Measurements from ENCODE around the gene CDK6.

Gene CDK6

GRCh38 chr7:92594746-92595145 lies 241.6 kb downstream of the CDK6 start:
- H3K36me3 ChIP-seq (replicated peaks in 1 of 2; ENCODE audit: control insufficient read depth in 2 of 2, insufficient read depth in 2 of 2, low read length in 2 of 2) = no peaks in the 10 kb centered on the region
- H3K14ac ChIP-seq (ENCODE audit: low read length) = no peak overlapping the region
- no peak overlapping the region for H2AFZ ChIP-seq (ENCODE audit: low read length)
- no peak overlapping the region for H3K4me2 ChIP-seq (ENCODE audit: insufficient read depth, low read length, poor library complexity, severe bottlenecking)
- H3K4me3 ChIP-seq (ENCODE audit: low read length in 2 of 2) = no peak overlapping the region
- no peak overlapping the region for H2BK120ac ChIP-seq (ENCODE audit: low read depth, low read length)
- H3K9ac ChIP-seq (ENCODE audit: low read depth, low read length, poor library complexity) = no peak overlapping the region
- H2AK5ac ChIP-seq (ENCODE audit: low read depth, low read length) = no peak overlapping the region
- no CpG with 5 or more reads among the region's 3 CpGs for WGBS, 2 donors (ENCODE audit: extremely low coverage in 2 of 2, insufficient read length in 2 of 2, insufficient replicate concordance in 1 of 2)
- H3K79me1 ChIP-seq (ENCODE audit: low read depth, low read length) = peaks cover under 1% of the 10 kb centered on the region
- H3K18ac ChIP-seq (ENCODE audit: low read length) = no peak overlapping the region
- H3K4ac ChIP-seq (ENCODE audit: low read length) = no peak overlapping the region
- H4K91ac ChIP-seq (ENCODE audit: low read depth, low read length, poor library complexity) = no peak overlapping the region
- no peak overlapping the region for H4K8ac ChIP-seq (ENCODE audit: low read depth, low read length)
- no peak for DNase-seq (ENCODE audit: low spot score)
- no peaks in the 10 kb centered on the region for H3K4me1 ChIP-seq (ENCODE audit: control insufficient read depth in 2 of 2, insufficient read depth in 1 of 2, low read depth in 1 of 2, low read length in 2 of 2)
- H3K27ac ChIP-seq (replicated peaks; ENCODE audit: low read length) = no peak overlapping the region
- H2BK12ac ChIP-seq (ENCODE audit: low read length) = no peak overlapping the region
- no peak overlapping the region for H2BK15ac ChIP-seq (ENCODE audit: low read length)
- no peak overlapping the region for H3K23ac ChIP-seq (ENCODE audit: low read depth, low read length, poor library complexity)
- H2BK5ac ChIP-seq (ENCODE audit: low read length) = no peak overlapping the region
- H3K27me3 ChIP-seq (ENCODE audit: control insufficient read depth in 3 of 3, insufficient read depth in 3 of 3, low read depth in 1 of 3, low read length in 3 of 3) = peaks cover 0 to 19% (median 3%) of the 10 kb centered on the region in 3 experiments
- no peaks in the 10 kb centered on the region for H3K9me3 ChIP-seq (replicated peaks in 1 of 2; ENCODE audit: control insufficient read depth in 2 of 2, insufficient read depth in 1 of 2, low read depth in 1 of 2, low read length in 2 of 2)

- Histone ChIP-seq H3K9me3 (replicated peaks in 1 of 2; ENCODE audit: control insufficient read depth in 2 of 2, insufficient read depth in 1 of 2, low read depth in 1 of 2, low read length in 2 of 2) (no peaks in the 10 kb centered on the region), H3K36me3 (replicated peaks in 1 of 2; ENCODE audit: control insufficient read depth in 2 of 2, insufficient read depth in 2 of 2, low read length in 2 of 2) (peaks cover 0 to 20% of the 10 kb centered on the region in 2 donors), H3K27me3 (ENCODE audit: control insufficient read depth in 3 of 3, insufficient read depth in 3 of 3, low read depth in 1 of 3, low read length in 3 of 3) (peaks cover 0 to 19% (median 5%) of the 10 kb centered on the region in 3 experiments), H3K9ac (ENCODE audit: low read depth, low read length, poor library complexity) (no peak overlapping the region), H3K4me1 (ENCODE audit: control insufficient read depth in 2 of 2, insufficient read depth in 1 of 2, low read depth in 1 of 2, low read length in 2 of 2) (peaks cover 2 to 4% of the 10 kb centered on the region in 2 donors), H3K18ac (ENCODE audit: low read length) (no peak overlapping the region), H3K23ac (ENCODE audit: low read depth, low read length, poor library complexity) (no peak overlapping the region), H3K4me3 (ENCODE audit: low read length in 2 of 2) (peak overlapping the region in 1 of 2 donors; percentile 76), H2AFZ (ENCODE audit: low read length) (peak overlapping the region; percentile 97), H2BK15ac (ENCODE audit: low read length) (no peak overlapping the region), H2BK12ac (ENCODE audit: low read length) (no peak overlapping the region), H3K27ac (replicated peaks; ENCODE audit: low read length) (no peak overlapping the region), H3K4ac (ENCODE audit: low read length) (no peak overlapping the region), H2BK120ac (ENCODE audit: low read depth, low read length) (no peak overlapping the region), H4K91ac (ENCODE audit: low read depth, low read length, poor library complexity) (no peak overlapping the region), H2AK5ac (ENCODE audit: low read depth, low read length) (no peak overlapping the region), H3K14ac (ENCODE audit: low read length) (no peak overlapping the region), H2BK5ac (ENCODE audit: low read length) (no peak overlapping the region), H3K79me1 (ENCODE audit: low read depth, low read length) (peaks cover 3% of the 10 kb centered on the region), H3K4me2 (ENCODE audit: insufficient read depth, low read length, poor library complexity, severe bottlenecking) (peak overlapping the region; percentile 43), H4K8ac (ENCODE audit: low read depth, low read length) (no peak overlapping the region)
- no peak for DNase-seq (ENCODE audit: low spot score)
- WGBS, 2 donors (ENCODE audit: extremely low coverage in 2 of 2, insufficient read length in 2 of 2, insufficient replicate concordance in 1 of 2) = no CpG with 5 or more reads among the region's 19 CpGs
Observed at GRCh38 chr7:92590711-92591310, 245.6 kb downstream of the CDK6 start.

- Histone ChIP-seq H3K18ac (ENCODE audit: low read length) (no peak overlapping the region), H2BK15ac (ENCODE audit: low read length) (no peak overlapping the region), H3K36me3 (replicated peaks in 1 of 2; ENCODE audit: control insufficient read depth in 2 of 2, insufficient read depth in 2 of 2, low read length in 2 of 2) (peaks cover 0 to 20% of the 10 kb centered on the region in 2 donors), H3K4ac (ENCODE audit: low read length) (no peak overlapping the region), H4K8ac (ENCODE audit: low read depth, low read length) (no peak overlapping the region), H3K23ac (ENCODE audit: low read depth, low read length, poor library complexity) (no peak overlapping the region), H2BK5ac (ENCODE audit: low read length) (no peak overlapping the region), H3K4me3 (ENCODE audit: low read length in 2 of 2) (peak overlapping the region in 1 of 2 donors; percentile 76), H3K9ac (ENCODE audit: low read depth, low read length, poor library complexity) (no peak overlapping the region), H3K14ac (ENCODE audit: low read length) (no peak overlapping the region), H3K4me2 (ENCODE audit: insufficient read depth, low read length, poor library complexity, severe bottlenecking) (peak overlapping the region; percentile 61), H2BK12ac (ENCODE audit: low read length) (no peak overlapping the region), H2AK5ac (ENCODE audit: low read depth, low read length) (no peak overlapping the region), H3K79me1 (ENCODE audit: low read depth, low read length) (peaks cover 3% of the 10 kb centered on the region), H3K27me3 (ENCODE audit: control insufficient read depth in 3 of 3, insufficient read depth in 3 of 3, low read depth in 1 of 3, low read length in 3 of 3) (peaks cover 0 to 19% (median 5%) of the 10 kb centered on the region in 3 experiments), H3K27ac (replicated peaks; ENCODE audit: low read length) (no peak overlapping the region), H3K4me1 (ENCODE audit: control insufficient read depth in 2 of 2, insufficient read depth in 1 of 2, low read depth in 1 of 2, low read length in 2 of 2) (peaks cover 2 to 4% of the 10 kb centered on the region in 2 donors), H3K9me3 (replicated peaks in 1 of 2; ENCODE audit: control insufficient read depth in 2 of 2, insufficient read depth in 1 of 2, low read depth in 1 of 2, low read length in 2 of 2) (peaks cover 0 to 2% of the 10 kb centered on the region in 2 donors), H4K91ac (ENCODE audit: low read depth, low read length, poor library complexity) (no peak overlapping the region), H2AFZ (ENCODE audit: low read length) (no peak overlapping the region), H2BK120ac (ENCODE audit: low read depth, low read length) (no peak overlapping the region)
- no CpG with 5 or more reads among the region's 7 CpGs for WGBS, 2 donors (ENCODE audit: extremely low coverage in 2 of 2, insufficient read length in 2 of 2, insufficient replicate concordance in 1 of 2)
- no peak for DNase-seq (ENCODE audit: low spot score)
Observed at GRCh38 chr7:92589056-92589455, 247.3 kb downstream of the CDK6 start.

GRCh38 chr7:92588561-92588960 lies 247.8 kb downstream of the CDK6 start:
- no peak overlapping the region for H3K14ac ChIP-seq (ENCODE audit: low read length)
- H2BK120ac ChIP-seq (ENCODE audit: low read depth, low read length) = no peak overlapping the region
- H3K4me2 ChIP-seq (ENCODE audit: insufficient read depth, low read length, poor library complexity, severe bottlenecking) = no peak overlapping the region
- no peak overlapping the region for H2AFZ ChIP-seq (ENCODE audit: low read length)
- no peak overlapping the region for H4K8ac ChIP-seq (ENCODE audit: low read depth, low read length)
- peaks cover 0 to 20% of the 10 kb centered on the region in 2 donors for H3K36me3 ChIP-seq (replicated peaks in 1 of 2; ENCODE audit: control insufficient read depth in 2 of 2, insufficient read depth in 2 of 2, low read length in 2 of 2)
- no peak overlapping the region for H3K27ac ChIP-seq (replicated peaks; ENCODE audit: low read length)
- H3K4me3 ChIP-seq (ENCODE audit: low read length in 2 of 2) = peak overlapping the region in 1 of 2 donors; percentile 76
- DNase-seq (ENCODE audit: low spot score) = no peak
- no peak overlapping the region for H2BK15ac ChIP-seq (ENCODE audit: low read length)
- no peak overlapping the region for H4K91ac ChIP-seq (ENCODE audit: low read depth, low read length, poor library complexity)
- no CpG with 5 or more reads among the region's 9 CpGs for WGBS, 2 donors (ENCODE audit: extremely low coverage in 2 of 2, insufficient read length in 2 of 2, insufficient replicate concordance in 1 of 2)
- peaks cover 3% of the 10 kb centered on the region for H3K79me1 ChIP-seq (ENCODE audit: low read depth, low read length)
- H3K9ac ChIP-seq (ENCODE audit: low read depth, low read length, poor library complexity) = no peak overlapping the region
- H3K27me3 ChIP-seq (ENCODE audit: control insufficient read depth in 3 of 3, insufficient read depth in 3 of 3, low read depth in 1 of 3, low read length in 3 of 3) = peaks cover 0 to 19% (median 5%) of the 10 kb centered on the region in 3 experiments
- H3K4ac ChIP-seq (ENCODE audit: low read length) = no peak overlapping the region
- peaks cover 2 to 4% of the 10 kb centered on the region in 2 donors for H3K4me1 ChIP-seq (ENCODE audit: control insufficient read depth in 2 of 2, insufficient read depth in 1 of 2, low read depth in 1 of 2, low read length in 2 of 2)
- H2BK12ac ChIP-seq (ENCODE audit: low read length) = no peak overlapping the region
- no peak overlapping the region for H2AK5ac ChIP-seq (ENCODE audit: low read depth, low read length)
- H2BK5ac ChIP-seq (ENCODE audit: low read length) = no peak overlapping the region
- no peak overlapping the region for H3K23ac ChIP-seq (ENCODE audit: low read depth, low read length, poor library complexity)
- H3K9me3 ChIP-seq (replicated peaks in 1 of 2; ENCODE audit: control insufficient read depth in 2 of 2, insufficient read depth in 1 of 2, low read depth in 1 of 2, low read length in 2 of 2) = peaks cover 0 to 2% of the 10 kb centered on the region in 2 donors
- H3K18ac ChIP-seq (ENCODE audit: low read length) = no peak overlapping the region

Data from neuronal stem cell (in vitro differentiated cells).